ENCODE data around the gene CATSPER1. TPM values are rescaled to one million over a fixed set of nuclear protein-coding genes. Genes with fewer than 3 reads are reported as not detected.
"Not testable (repeated sequence)": the region's sequence is repeated elsewhere in the genome, so short reads cannot be mapped to it uniquely, and the experiment has no call there.

CATSPER1 gene
- polyA plus RNA-seq, 1 experiment, result 0.69 TPM

GRCh38 chr11:66037327-66037726, 11.0 kb upstream of the CATSPER1 start:
- CTCF ChIA-PET, result interaction anchor here (2.2 to 3.8 kb wide), 3 partner anchors 8 to 14 kb away, joined by 5 to 31 read pairs (median 31); partner anchors contain the start of gene SF3B2
- no peak overlapping the region for H3K4me3 ChIP-seq (ENCODE audit: low read depth, low read length)
- no peak for TF ChIP-seq CTCF (IDR thresholded peaks at IDR 0.05; ENCODE audit: insufficient read depth, low read depth, low read length)
- no peaks in the 10 kb centered on the region for H3K36me3 ChIP-seq (ENCODE audit: control insufficient read depth, insufficient read depth, low read length)
- H3K27me3 ChIP-seq (ENCODE audit: control insufficient read depth, insufficient read depth, low read length), result peaks cover 2% of the 10 kb centered on the region
- no peak for DNase-seq (ENCODE audit: low read depth)
- POLR2A ChIA-PET, result no interaction called here

GRCh38 chr11:66036334-66036710, 10.0 kb upstream of the CATSPER1 start:
- TF ChIP-seq CTCF (IDR thresholded peaks at IDR 0.05; ENCODE audit: insufficient read depth, low read depth, low read length), result no peak
- no peak for DNase-seq (ENCODE audit: low read depth)
- no peak overlapping the region for H3K4me3 ChIP-seq (ENCODE audit: low read depth, low read length)
- POLR2A ChIA-PET, result interaction anchor here (0.8 kb wide), 1 partner anchor 15 kb away, joined by 6 read pairs; the partner anchor contains the start of gene SF3B2
- H3K36me3 ChIP-seq (ENCODE audit: control insufficient read depth, insufficient read depth, low read length), result no peaks in the 10 kb centered on the region
- CTCF ChIA-PET, result interaction anchor here (1.1 to 3.8 kb wide), 4 partner anchors 9 to 21 kb away, joined by 3 to 31 read pairs (median 18); partner anchors contain the start of gene SF3B2
- H3K27me3 ChIP-seq (ENCODE audit: control insufficient read depth, insufficient read depth, low read length), result peaks cover 2% of the 10 kb centered on the region

- ChIA-PET POLR2A (interaction anchor here (0.8 kb wide), 1 partner anchor 16 kb away, joined by 6 read pairs; the partner anchor contains the start of gene SF3B2), CTCF (interaction anchor here (1.1 to 3.8 kb wide), 3 partner anchors 9 to 20 kb away, joined by 3 to 31 read pairs (median 31); no protein-coding TSS in a partner anchor)
- Histone ChIP-seq H3K27me3 (ENCODE audit: control insufficient read depth, insufficient read depth, low read length) (peaks cover 2% of the 10 kb centered on the region), H3K4me3 (ENCODE audit: low read depth, low read length) (no peak overlapping the region), H3K36me3 (ENCODE audit: control insufficient read depth, insufficient read depth, low read length) (no peaks in the 10 kb centered on the region)
- no peak for DNase-seq (ENCODE audit: low read depth)
- TF ChIP-seq CTCF (IDR thresholded peaks at IDR 0.05; ENCODE audit: insufficient read depth, low read depth, low read length), result no peak
These were observed 9.5 kb upstream of the CATSPER1 start for GRCh38 chr11:66035653-66036333.

GRCh38 chr11:66032957-66033735, 6.9 kb upstream of the CATSPER1 start:
- ChIA-PET POLR2A (no interaction called here), CTCF (interaction anchor here (3.2 to 3.7 kb wide), 2 partner anchors 11 to 12 kb away, joined by 14 to 31 read pairs; no protein-coding TSS in a partner anchor)
- Histone ChIP-seq H3K27me3 (ENCODE audit: control insufficient read depth, insufficient read depth, low read length) (peaks cover 2% of the 10 kb centered on the region), H3K36me3 (ENCODE audit: control insufficient read depth, insufficient read depth, low read length) (no peaks in the 10 kb centered on the region), H3K4me3 (ENCODE audit: low read depth, low read length) (no peak overlapping the region)
- no peak for DNase-seq (ENCODE audit: low read depth)
- TF ChIP-seq CTCF (IDR thresholded peaks at IDR 0.05; ENCODE audit: insufficient read depth, low read depth, low read length), result no peak

- H3K27me3 ChIP-seq (ENCODE audit: control insufficient read depth, insufficient read depth, low read length); DNase-seq (ENCODE audit: low read depth); H3K4me3 ChIP-seq (ENCODE audit: low read depth, low read length); POLR2A ChIA-PET; H3K36me3 ChIP-seq (ENCODE audit: control insufficient read depth, insufficient read depth, low read length): not testable (repeated sequence)
- CTCF ChIA-PET, result interaction anchor here (0.6 to 3.8 kb wide), 19 partner anchors 8 to 318 kb away, joined by 3 to 48 read pairs (median 7); partner anchors contain the start of genes BANF1, CST6, FIBP and KAT5
These were observed 3.2 kb downstream of the CATSPER1 start for GRCh38 chr11:66023186-66023440.

Data from BJ (cell line).